SK-N-SH (cell line): ENCODE measurements around the gene PSMD13.

ENCODE experiments used
- CTCF ChIP-seq: fragments of 200-600 bp; sonication (generic); IDR thresholded peaks from 2 replicates; pipeline ENCODE4 v1.6.1; 2017; ENCODE audit warnings: antibody characterized with exemption, mild to moderate bottlenecking, moderate library complexity
- GABPA ChIP-seq: IDR thresholded peaks from 2 replicates; pipeline ENCODE4 v1.4.0; 2012; ENCODE audit warnings: low read depth, mild to moderate bottlenecking
- JUND ChIP-seq: IDR thresholded peaks from 2 replicates; pipeline ENCODE4 v1.4.0; 2012
- RAD21 ChIP-seq: IDR thresholded peaks from 2 replicates; pipeline ENCODE4 v1.6.1; 2012; ENCODE audit warnings: mild to moderate bottlenecking, low read length
- REST ChIP-seq: IDR thresholded peaks from 2 replicates; pipeline ENCODE4 v1.6.1; 2012; ENCODE audit warnings: mild to moderate bottlenecking, low read depth, low read length, moderate library complexity
- TCF12 ChIP-seq: IDR thresholded peaks from 2 replicates; pipeline ENCODE4 v1.4.0; 2012
- TEAD4 ChIP-seq: IDR thresholded peaks from 2 replicates; pipeline ENCODE4 v1.4.0; 2012; ENCODE audit warnings: mild to moderate bottlenecking, borderline replicate concordance; ENCODE audit not compliant: insufficient read depth
- USF1 ChIP-seq: IDR thresholded peaks from 2 replicates; pipeline ENCODE4 v1.4.0; 2012; ENCODE audit warnings: low read depth, borderline replicate concordance

GRCh38 chr11:199004-199581 lies 37.7 kb upstream of the PSMD13 start:
- TF ChIP-seq GABPA: no peak
- TF ChIP-seq USF1: no peak
- no peak for TF ChIP-seq TEAD4
- TF ChIP-seq JUND: no peak
- TF ChIP-seq CTCF: no peak
- no peak for TF ChIP-seq TCF12
- TF ChIP-seq RAD21: no peak
- no peak for TF ChIP-seq REST
